ENCODE data around the gene IRF4.

The IRF4 gene

DNA sequence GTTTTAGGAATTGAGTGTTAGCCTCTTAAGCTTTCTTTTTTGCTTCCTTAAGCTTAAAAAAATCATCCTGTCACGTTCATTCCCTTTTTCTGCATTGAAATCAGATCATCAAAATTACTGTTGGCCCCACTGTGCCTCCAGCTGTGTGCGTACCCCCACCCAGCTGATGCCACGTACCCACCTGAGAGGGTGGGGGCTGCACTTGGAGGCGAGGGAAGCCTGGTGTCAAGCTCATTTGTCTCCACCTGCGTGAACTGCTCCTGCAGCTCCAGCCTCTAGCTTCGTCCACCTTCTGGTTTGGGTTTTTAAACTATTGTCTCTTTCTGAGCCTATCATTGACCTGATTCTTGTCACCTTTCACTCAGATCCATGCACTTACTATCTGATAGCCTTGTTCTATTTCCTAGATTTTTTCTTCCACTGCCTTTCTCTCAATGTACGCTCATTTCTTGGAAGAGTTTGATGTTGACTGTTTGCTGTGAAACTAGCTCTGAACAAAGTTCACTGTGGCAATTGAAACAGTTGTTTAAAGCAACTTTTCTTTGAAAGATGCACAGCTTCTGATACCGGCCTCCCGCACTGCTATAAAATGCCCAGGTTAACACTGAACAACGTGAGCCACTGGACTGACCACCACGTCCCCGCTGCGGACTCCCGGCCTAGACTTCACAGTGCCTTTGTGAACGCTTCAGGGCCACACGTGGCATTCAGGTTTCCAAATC, 30.0 kb upstream of the IRF4 start:
- TF ChIP-seq CTCF (IDR thresholded peaks at IDR 0.05; ENCODE audit: low read depth, low read length, missing control alignments), result no peak
- H3K4me3 ChIP-seq (ENCODE audit: low read depth, low read length), result no peak overlapping the region
- in situ Hi-C loops (cut with HindIII; ENCODE audit: low sequenced_read_pairs), result no loop called here
- DNase-seq (ENCODE audit: low read depth), result no peak

GRCh38 chr6:362231-362923, 29.2 kb upstream of the IRF4 start:
- TF ChIP-seq CTCF (IDR thresholded peaks at IDR 0.05; ENCODE audit: low read depth, low read length, missing control alignments), result no peak

GRCh38 chr6:362924-363249, 28.7 kb upstream of the IRF4 start:
- no peak overlapping the region for H3K4me3 ChIP-seq (ENCODE audit: low read depth, low read length)
- in situ Hi-C loops (cut with HindIII; ENCODE audit: low sequenced_read_pairs), result no loop called here
- no peak for TF ChIP-seq CTCF (IDR thresholded peaks at IDR 0.05; ENCODE audit: low read depth, low read length, missing control alignments)
- DNase-seq (ENCODE audit: low read depth), result no peak

More at GRCh38 chr6:362231-362923, 29.2 kb upstream of the IRF4 start:
- DNase-seq (ENCODE audit: low read depth), result no peak
- H3K4me3 ChIP-seq (ENCODE audit: low read depth, low read length), result no peak overlapping the region
- in situ Hi-C loops (cut with HindIII; ENCODE audit: low sequenced_read_pairs), result no loop called here

DNA sequence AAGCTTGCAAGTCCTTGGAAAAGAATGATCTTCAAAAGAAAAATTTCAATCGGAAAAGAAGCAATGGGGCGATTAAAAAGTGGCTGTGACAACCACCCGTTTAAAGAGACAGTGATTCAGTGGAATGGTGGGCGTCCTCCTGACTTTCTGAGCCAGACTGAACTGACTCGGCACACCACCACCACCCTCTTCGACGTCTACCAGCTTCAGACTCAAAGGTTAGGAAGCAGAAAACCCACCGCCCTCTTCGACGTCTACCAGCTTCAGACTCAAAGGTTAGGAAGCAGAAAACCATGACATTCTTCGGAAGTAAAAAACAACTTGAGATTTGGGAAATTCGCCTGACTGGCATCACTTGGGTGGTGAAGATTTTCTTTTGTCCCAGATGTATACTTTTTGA, 28.3 kb upstream of the IRF4 start:
- no peak for DNase-seq (ENCODE audit: low read depth)
- in situ Hi-C loops (cut with HindIII; ENCODE audit: low sequenced_read_pairs), result no loop called here
- no peak for TF ChIP-seq CTCF (IDR thresholded peaks at IDR 0.05; ENCODE audit: low read depth, low read length, missing control alignments)

DNA sequence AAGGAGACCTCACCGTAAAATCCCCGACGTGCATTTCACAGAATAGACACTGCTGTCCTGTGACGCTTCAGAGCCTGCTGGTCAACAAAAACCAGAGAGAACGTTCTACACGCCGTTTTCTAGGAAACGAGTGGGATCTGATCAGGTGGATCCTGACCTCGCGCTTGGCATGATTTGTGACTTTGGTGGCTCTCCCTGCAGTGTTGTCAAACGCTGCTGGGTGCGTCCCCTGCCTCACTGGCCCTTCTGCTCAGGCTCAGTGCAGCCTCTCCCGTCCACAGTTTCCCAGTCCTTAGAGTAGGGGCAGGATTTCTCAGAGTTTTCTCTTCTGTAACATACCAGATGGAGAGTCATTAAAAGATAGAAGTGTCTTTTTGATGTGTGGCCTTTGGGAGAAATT, 27.6 kb upstream of the IRF4 start:
- in situ Hi-C loops (cut with HindIII; ENCODE audit: low sequenced_read_pairs), result no loop called here
- TF ChIP-seq CTCF (IDR thresholded peaks at IDR 0.05; ENCODE audit: low read depth, low read length, missing control alignments), result no peak
- DNase-seq (ENCODE audit: low read depth), result no peak

More for the DNA sequence above, 28.3 kb upstream of the IRF4 start:
- no peak overlapping the region for H3K4me3 ChIP-seq (ENCODE audit: low read depth, low read length)

GRCh38 chr6:364609-365540, 26.7 kb upstream of the IRF4 start:
- no peak overlapping the region for H3K4me3 ChIP-seq (ENCODE audit: low read depth, low read length)
- TF ChIP-seq CTCF (IDR thresholded peaks at IDR 0.05; ENCODE audit: low read depth, low read length, missing control alignments), result no peak
- DNase-seq (ENCODE audit: low read depth), result no peak
- in situ Hi-C loops (cut with HindIII; ENCODE audit: low sequenced_read_pairs), result no loop called here

More for the DNA sequence above, 27.6 kb upstream of the IRF4 start:
- H3K4me3 ChIP-seq (ENCODE audit: low read depth, low read length), result no peak overlapping the region

Data from astrocyte of the cerebellum (primary cell).